ENCODE measurements around the gene ETFRF1.

Gene ETFRF1

DNA sequence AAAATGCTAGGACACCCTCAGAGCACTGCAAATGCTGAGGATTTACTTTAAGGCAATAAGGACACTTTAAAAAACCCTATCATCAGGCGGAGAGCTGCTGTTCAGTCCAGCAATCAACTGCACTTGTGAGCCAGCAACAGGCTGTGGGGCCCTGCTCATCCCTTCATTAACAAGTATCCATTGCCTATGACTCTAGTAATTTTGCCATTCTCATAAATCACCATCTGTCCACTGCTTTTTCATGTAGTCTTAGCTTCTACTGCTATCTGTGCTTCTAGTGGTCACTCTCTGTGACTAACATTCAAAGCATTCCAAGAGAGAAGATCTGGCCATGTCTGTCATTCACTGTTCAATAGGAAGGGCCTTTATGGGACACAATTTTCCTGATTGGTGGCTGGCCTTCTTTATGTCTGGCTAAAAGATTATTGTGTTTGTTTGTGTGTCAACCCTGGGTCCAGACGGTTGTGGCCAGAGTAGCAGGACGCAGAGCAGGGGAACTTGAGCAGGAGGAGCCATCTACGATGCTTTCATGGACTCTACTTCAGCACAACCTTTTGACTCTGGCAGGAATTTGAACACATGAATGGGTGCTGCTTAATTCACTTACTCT is 59.3 kb downstream of the ETFRF1 start:
- H3K4me3 ChIP-seq (ENCODE audit: insufficient read depth in 1 of 2, low read depth in 1 of 2, low read length in 2 of 2): no peak overlapping the region
- no peaks in the 10 kb centered on the region for H3K79me1 ChIP-seq (replicated peaks; ENCODE audit: low read length, poor library complexity, severe bottlenecking)
- H3K27ac ChIP-seq (ENCODE audit: low read length, poor library complexity, severe bottlenecking): no peak overlapping the region
- no peak overlapping the region for H2AFZ ChIP-seq (ENCODE audit: low read depth, low read length)
- H3K23ac ChIP-seq (ENCODE audit: low read length in 2 of 2): no peak overlapping the region
- H2AK5ac ChIP-seq (ENCODE audit: low read length, severe bottlenecking): no peak overlapping the region
- H3K14ac ChIP-seq (ENCODE audit: low read length in 2 of 2): no peak overlapping the region
- no peak overlapping the region for H3K9ac ChIP-seq (ENCODE audit: low read length)
- H3K36me3 ChIP-seq (ENCODE audit: control insufficient read depth in 1 of 2, insufficient read depth in 2 of 2, low read depth in 1 of 2, low read length in 2 of 2): no peaks in the 10 kb centered on the region
- no peak overlapping the region for H3K18ac ChIP-seq (ENCODE audit: low read depth in 1 of 2, low read length in 2 of 2)
- no peak overlapping the region for H2BK15ac ChIP-seq (ENCODE audit: low read depth, poor library complexity, severe bottlenecking)
- H2BK5ac ChIP-seq (ENCODE audit: low read depth, low read length, poor library complexity, severe bottlenecking): no peak overlapping the region
- no peaks in the 10 kb centered on the region for H3K27me3 ChIP-seq (ENCODE audit: control insufficient read depth in 1 of 2, insufficient read depth in 1 of 2, low read length in 2 of 2)
- 28% methylated on average over 4 of the region's 4 CpGs for WGBS
- H3K4me2 ChIP-seq (ENCODE audit: low read length, poor library complexity, severe bottlenecking): no peak overlapping the region
- DNase-seq: peak; percentile 89
- no peak overlapping the region for H2BK12ac ChIP-seq (ENCODE audit: low read length in 2 of 2)
- H4K91ac ChIP-seq (ENCODE audit: low read length): no peak overlapping the region
- no peak overlapping the region for H3K4ac ChIP-seq (ENCODE audit: low read depth in 1 of 2, low read length in 2 of 2)
- peaks cover 3% of the 10 kb centered on the region for H3K4me1 ChIP-seq (ENCODE audit: control insufficient read depth, insufficient read depth, low read depth, low read length)
- H2BK120ac ChIP-seq (ENCODE audit: low read depth, low read length): no peak overlapping the region
- H4K8ac ChIP-seq (ENCODE audit: low read length): no peak overlapping the region
- no peaks in the 10 kb centered on the region for H3K9me3 ChIP-seq (ENCODE audit: control insufficient read depth, low read length)

Data from mesenchymal stem cell (in vitro differentiated cells and primary cell).